Nephron progenitor cell (in vitro differentiated cells): ENCODE data around the gene EIF4G2.

Experiments used
- DNase-seq: peaks from one replicate; pipeline ENCODE4 v3.0.0; 2021
- H3K27ac Mint-ChIP-seq: 2 replicates; pipeline ENCODE4 v1.8.0; 2021; ENCODE audit warnings: mild to moderate bottlenecking, moderate library complexity, mixed read lengths
- H3K27me3 Mint-ChIP-seq: 2 replicates; pipeline ENCODE4 v1.8.0; 2021; ENCODE audit warnings: mild to moderate bottlenecking, low read depth, mixed read lengths; ENCODE audit not compliant: poor library complexity
- H3K36me3 Mint-ChIP-seq: 2 replicates; pipeline ENCODE4 v1.8.0; 2021; ENCODE audit warnings: low read depth, mixed read lengths
- H3K4me1 Mint-ChIP-seq: 2 replicates; pipeline ENCODE4 v1.8.0; 2021; ENCODE audit warnings: mixed read lengths
- H3K4me3 Mint-ChIP-seq: 2 replicates; pipeline ENCODE4 v1.8.0; 2021; ENCODE audit warnings: mild to moderate bottlenecking, moderate library complexity, mixed read lengths
- H3K9me3 Mint-ChIP-seq: 2 replicates; pipeline ENCODE4 v1.8.0; 2021; ENCODE audit warnings: mild to moderate bottlenecking, moderate library complexity, mixed read lengths
- CTCF ChIP-seq: fragments of 200-600 bp; sonication (generic); IDR thresholded peaks from 2 replicates; pipeline ENCODE4 v1.5.0; 2021; ENCODE audit warnings: antibody characterized with exemption

The EIF4G2 gene

GRCh38 chr11:10797001-10797400, 11.7 kb downstream of the EIF4G2 start:
- Mint-ChIP-seq H3K4me1 (peaks cover 21% of the 10 kb centered on the region), H3K27ac (peak overlapping the region; percentile 34), H3K9me3 (no peaks in the 10 kb centered on the region), H3K4me3 (no peak overlapping the region), H3K27me3 (peaks cover 14% of the 10 kb centered on the region), H3K36me3 (peaks cover 69% of the 10 kb centered on the region)
- TF ChIP-seq CTCF = no peak
- DNase-seq = no peak

GRCh38 chr11:10796191-10796590, 12.5 kb downstream of the EIF4G2 start:
- Mint-ChIP-seq H3K36me3 (peaks cover 61% of the 10 kb centered on the region), H3K27me3 (peaks cover 20% of the 10 kb centered on the region), H3K4me1 (peaks cover 16% of the 10 kb centered on the region), H3K9me3 (no peaks in the 10 kb centered on the region), H3K4me3 (no peak overlapping the region), H3K27ac (no peak overlapping the region)
- TF ChIP-seq CTCF = no peak
- no peak for DNase-seq

- TF ChIP-seq CTCF = no peak
- no peak overlapping the region for H3K4me3 Mint-ChIP-seq
- peaks cover 14% of the 10 kb centered on the region for H3K4me1 Mint-ChIP-seq
- no peak overlapping the region for H3K27ac Mint-ChIP-seq
- H3K9me3 Mint-ChIP-seq = no peaks in the 10 kb centered on the region
- peaks cover 36% of the 10 kb centered on the region for H3K36me3 Mint-ChIP-seq
- no peak for DNase-seq
- peaks cover 26% of the 10 kb centered on the region for H3K27me3 Mint-ChIP-seq
Observed at GRCh38 chr11:10793470-10794255, 15.1 kb downstream of the EIF4G2 start.

GRCh38 chr11:10792385-10793068, 16.2 kb downstream of the EIF4G2 start:
- H3K9me3 Mint-ChIP-seq = no peaks in the 10 kb centered on the region
- peaks cover 14% of the 10 kb centered on the region for H3K4me1 Mint-ChIP-seq
- no peak overlapping the region for H3K27ac Mint-ChIP-seq
- peak; percentile 90 for TF ChIP-seq CTCF
- DNase-seq = peak; percentile 97
- peak overlapping the region; percentile 2 for H3K4me3 Mint-ChIP-seq
- H3K36me3 Mint-ChIP-seq = peaks cover 25% of the 10 kb centered on the region
- peaks cover 29% of the 10 kb centered on the region for H3K27me3 Mint-ChIP-seq

GRCh38 chr11:10786451-10786850, 22.3 kb downstream of the EIF4G2 start:
- no peak for DNase-seq
- H3K4me3 Mint-ChIP-seq = no peak overlapping the region
- H3K27me3 Mint-ChIP-seq = peaks cover 23% of the 10 kb centered on the region

More at GRCh38 chr11:10786451-10786850, 22.3 kb downstream of the EIF4G2 start:
- peaks cover 19% of the 10 kb centered on the region for H3K4me1 Mint-ChIP-seq
- no peak for TF ChIP-seq CTCF
- no peaks in the 10 kb centered on the region for H3K36me3 Mint-ChIP-seq
- H3K27ac Mint-ChIP-seq = no peak overlapping the region
- H3K9me3 Mint-ChIP-seq = no peaks in the 10 kb centered on the region
